Fibroblast of skin of abdomen (primary cell): ENCODE results near the gene FAM227B.
"Not testable (repeated sequence)": the region's sequence is repeated elsewhere in the genome, so short reads cannot be mapped to it uniquely, and the experiment has no call there.

Source experiments
- DNase-seq: peaks from one replicate; pipeline ENCODE4 v3.0.0-alpha.2; 2013

The FAM227B gene

GRCh38 chr15:49436751-49437150 lies 183.9 kb downstream of the FAM227B start:
- no peak for DNase-seq

- DNase-seq = peak; percentile 38
Measured at GRCh38 chr15:49435174-49435573, 185.4 kb downstream of the FAM227B start.

- DNase-seq = no peak
Measured at GRCh38 chr15:49430046-49430445, 190.6 kb downstream of the FAM227B start.

- no peak for DNase-seq
Measured at GRCh38 chr15:49428409-49429095, 192.1 kb downstream of the FAM227B start.

GRCh38 chr15:49427372-49427771 lies 193.2 kb downstream of the FAM227B start:
- DNase-seq = no peak

- DNase-seq = peak; percentile 26
Measured at GRCh38 chr15:49424954-49425353, 195.7 kb downstream of the FAM227B start.

- no peak for DNase-seq
Measured at GRCh38 chr15:49423901-49424550, 196.6 kb downstream of the FAM227B start.

GRCh38 chr15:49423021-49423420 lies 197.6 kb downstream of the FAM227B start, which contains the start of gene FGF7:
Gene FGF7, plus strand, starts transcription at chr15:49423242. Its CDS starts 1,056 bp downstream, at chr15:49424298.
- DNase-seq = peak; percentile 85

GRCh38 chr15:49421991-49422390 lies 198.6 kb downstream of the FAM227B start:
- peak; percentile 70 for DNase-seq

- DNase-seq = peak; percentile 31
Measured at GRCh38 chr15:49418811-49419210, 201.8 kb downstream of the FAM227B start.

- peak; percentile 87 for DNase-seq
Measured at GRCh38 chr15:49415638-49416037, 205.0 kb downstream of the FAM227B start.

- DNase-seq = no peak
Measured at GRCh38 chr15:49415149-49415548, 205.5 kb downstream of the FAM227B start.

GRCh38 chr15:49412797-49413196 lies 207.8 kb downstream of the FAM227B start:
- no peak for DNase-seq

- DNase-seq = peak; percentile 10
Measured at GRCh38 chr15:49410641-49411040, 210.0 kb downstream of the FAM227B start.

- DNase-seq = no peak
Measured at GRCh38 chr15:49406352-49407118, 214.1 kb downstream of the FAM227B start.

- DNase-seq = not testable (repeated sequence)
Measured at GRCh38 chr15:49402515-49403296, 217.9 kb downstream of the FAM227B start.

GRCh38 chr15:49387471-49387870 lies 233.1 kb downstream of the FAM227B start:
- no peak for DNase-seq

- DNase-seq = peak; percentile 5
Measured at GRCh38 chr15:49383266-49383665, 237.4 kb downstream of the FAM227B start.

GRCh38 chr15:49382394-49382793 lies 238.2 kb downstream of the FAM227B start:
- no peak for DNase-seq

- DNase-seq = peak; percentile 9
Measured at GRCh38 chr15:49380912-49381311, 239.7 kb downstream of the FAM227B start.

GRCh38 chr15:49379996-49380395 lies 240.6 kb downstream of the FAM227B start:
- DNase-seq = no peak

- DNase-seq = no peak
Measured at GRCh38 chr15:49372366-49372765, 248.3 kb downstream of the FAM227B start.

- peak; percentile 26 for DNase-seq
Measured at GRCh38 chr15:49370782-49371181, 249.8 kb downstream of the FAM227B start.
